ENCODE results near the gene HDAC4. TPM values are rescaled to one million over a fixed set of nuclear protein-coding genes. Genes with fewer than 3 reads are reported as not detected.

HDAC4 gene
- total and polyA plus RNA-seq, 2 experiments from 2014 or later, result 8.1 to 41.8 TPM

- no peaks in the 10 kb centered on the region; the same call in 1 of the 2 replicates for H4K20me1 ChIP-seq (replicated peaks; ENCODE audit: insufficient read depth)
- no peak overlapping the region for H3K4me2 ChIP-seq
- H3K9me2 ChIP-seq (ENCODE audit: insufficient read depth), result no peaks in the 10 kb centered on the region
- no peak for DNase-seq (ENCODE audit: low spot score)
- H3K27ac ChIP-seq (ENCODE audit: low read depth), result no peak overlapping the region
- ATAC-seq, result no peak
- H3K9me3 Mint-ChIP-seq, result no peaks in the 10 kb centered on the region
- H3K27ac Mint-ChIP-seq, result no peak overlapping the region
- H3K27me3 ChIP-seq (ENCODE audit: insufficient read depth), result no peaks in the 10 kb centered on the region
- no peaks in the 10 kb centered on the region for H3F3A ChIP-seq (replicated peaks; ENCODE audit: low read depth)
- no peak overlapping the region for H2AFZ ChIP-seq
- H3K36me3 Mint-ChIP-seq (ENCODE audit: low read depth), result peaks cover 12% of the 10 kb centered on the region; the same call in 1 of the 3 replicates
- H3K4me3 Mint-ChIP-seq, result no peak overlapping the region
- no peaks in the 10 kb centered on the region for H3K79me2 ChIP-seq (replicated peaks; ENCODE audit: insufficient read depth)
- H3K4me3 ChIP-seq, result no peak overlapping the region
- H3K4me1 ChIP-seq (ENCODE audit: insufficient read depth), result no peaks in the 10 kb centered on the region
- H3K27me3 Mint-ChIP-seq (ENCODE audit: insufficient read depth, low read depth, poor library complexity), result peaks cover 7% of the 10 kb centered on the region
- H3K36me3 ChIP-seq (ENCODE audit: insufficient read depth), result no peaks in the 10 kb centered on the region
- TF ChIP-seq STAT1 (IDR thresholded peaks at IDR 0.05; ENCODE audit: unreplicated experiment) (no peak), POLR2AphosphoS5 (IDR thresholded peaks at IDR 0.05; ENCODE audit: low read depth) (no peak), ZNF462 (CRISPR knock-in tag; IDR thresholded peaks at IDR 0.05) (no peak), CTCF (conservative IDR thresholded peaks at IDR 0.05; ENCODE audit: low read depth in 2 of 2) (no peak), ZNF331 (CRISPR knock-in tag; IDR thresholded peaks at IDR 0.05; ENCODE audit: low read depth) (no peak), REST (IDR thresholded peaks at IDR 0.05; ENCODE audit: unreplicated experiment) (no peak), EZH2phosphoT487 (IDR thresholded peaks at IDR 0.05; ENCODE audit: unreplicated experiment) (no peak), NANOG (IDR thresholded peaks at IDR 0.05; ENCODE audit: borderline replicate concordance) (no peak), CREB1 (CRISPR knock-in tag; IDR thresholded peaks at IDR 0.05; ENCODE audit: low read depth) (no peak), ZNF114 (CRISPR knock-in tag; IDR thresholded peaks at IDR 0.05) (no peak), EZH2 (IDR thresholded peaks at IDR 0.05; ENCODE audit: low read depth, unreplicated experiment) (no peak), JUNB (IDR thresholded peaks at IDR 0.05; ENCODE audit: unreplicated experiment) (no peak)
- no peaks in the 10 kb centered on the region; the same call in 1 of the 3 replicates for H3K4me1 Mint-ChIP-seq
These were observed 338.1 kb downstream of the HDAC4 start for GRCh38 chr2:239062743-239063142.

All from GM23338 (cell line).